PFSK-1 (cell line): Measurements from ENCODE around the gene SCGB3A2. TPM values are rescaled to one million over a fixed set of nuclear protein-coding genes. Genes with fewer than 3 reads are reported as not detected.

Experiments
- FOXP2 ChIP-seq: optimal IDR thresholded peaks from 2 replicates; pipeline ENCODE3; 2011; ENCODE audit warnings: borderline replicate concordance, control low read depth, inconsistent platforms; ENCODE audit not compliant: insufficient read depth; ENCODE audit errors: extremely low read length, extremely low read depth
- POLR2AphosphoS5 ChIP-seq: IDR thresholded peaks from 2 replicates; pipeline ENCODE4 v1.6.1; 2012; ENCODE audit warnings: low read depth, mild to moderate bottlenecking, control low read depth, low read length, moderate library complexity
- SIN3A ChIP-seq: IDR thresholded peaks from 2 replicates; pipeline ENCODE4 v1.6.1; 2012; ENCODE audit warnings: mild to moderate bottlenecking, low read length, moderate library complexity, borderline replicate concordance; ENCODE audit not compliant: insufficient read depth
- TAF1 ChIP-seq: IDR thresholded peaks from 2 replicates; pipeline ENCODE4 v1.6.1; 2012; ENCODE audit warnings: low read length, control low read depth, borderline replicate concordance; ENCODE audit not compliant: insufficient read depth
- polyA plus RNA-seq: library from polyadenylated mRNA; unstranded; fragments of >200 nt; gene quantifications from one replicate; pipeline ENCODE4 v1.2.1, GENCODE V29; 2012; ENCODE audit warnings: low read depth, missing spikeins; ENCODE audit not compliant: insufficient read length
- TF ChIP-seq, protein P1 (sequence below), 2 experiments: IDR thresholded peaks; 2 replicates each; pipeline versions ENCODE4 v1.6.1 to v1.8.0; 2011 to 2012; ENCODE audit warnings: low read depth in 2 of 2, low read length in 2 of 2, control low read depth in 1 of 2, inconsistent platforms in 1 of 2, mild to moderate bottlenecking in 1 of 2, moderate library complexity in 1 of 2; ENCODE audit not compliant: insufficient read depth in 1 of 2

The SCGB3A2 gene, protein sequence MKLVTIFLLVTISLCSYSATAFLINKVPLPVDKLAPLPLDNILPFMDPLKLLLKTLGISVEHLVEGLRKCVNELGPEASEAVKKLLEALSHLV
- polyA plus RNA-seq: not detected

DNA sequence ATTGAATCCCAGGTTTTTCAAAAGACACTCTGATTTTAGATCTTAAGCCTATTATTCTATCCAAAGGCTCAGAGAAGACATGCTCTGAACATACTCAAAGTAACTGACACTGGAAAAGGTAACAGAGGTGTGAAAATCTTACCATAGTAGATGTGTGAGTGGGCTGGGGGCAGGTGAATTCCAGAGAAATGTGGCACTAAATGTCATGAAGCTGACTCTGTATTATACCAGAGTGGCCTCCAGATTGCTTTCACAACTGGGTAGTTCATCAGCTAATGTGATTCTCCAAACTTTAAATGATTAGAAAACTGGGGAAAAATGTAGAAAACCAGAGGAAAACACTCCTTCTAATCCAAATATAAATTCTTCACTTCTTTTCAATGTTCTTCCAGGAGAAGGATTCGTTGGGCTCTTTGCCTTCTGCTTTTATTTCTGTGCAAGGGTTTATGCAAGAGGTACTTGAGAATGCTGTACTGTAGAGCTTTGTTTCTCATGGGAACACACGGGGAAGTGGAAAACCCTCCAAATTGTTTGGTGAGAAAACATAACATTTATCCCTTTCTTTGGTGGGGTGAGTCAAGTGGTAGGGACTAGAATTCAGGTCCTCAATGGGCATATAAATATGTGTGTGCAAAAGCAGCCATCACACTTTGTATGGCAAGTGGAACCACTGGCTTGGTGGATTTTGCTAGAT, at the start of gene SCGB3A2:
Gene SCGB3A2 (plus strand): TSS at position 646 of the 694 bp plus-strand sequence. CDS start 93 bp downstream, outside the sequence.
- TF ChIP-seq, protein P1, sequence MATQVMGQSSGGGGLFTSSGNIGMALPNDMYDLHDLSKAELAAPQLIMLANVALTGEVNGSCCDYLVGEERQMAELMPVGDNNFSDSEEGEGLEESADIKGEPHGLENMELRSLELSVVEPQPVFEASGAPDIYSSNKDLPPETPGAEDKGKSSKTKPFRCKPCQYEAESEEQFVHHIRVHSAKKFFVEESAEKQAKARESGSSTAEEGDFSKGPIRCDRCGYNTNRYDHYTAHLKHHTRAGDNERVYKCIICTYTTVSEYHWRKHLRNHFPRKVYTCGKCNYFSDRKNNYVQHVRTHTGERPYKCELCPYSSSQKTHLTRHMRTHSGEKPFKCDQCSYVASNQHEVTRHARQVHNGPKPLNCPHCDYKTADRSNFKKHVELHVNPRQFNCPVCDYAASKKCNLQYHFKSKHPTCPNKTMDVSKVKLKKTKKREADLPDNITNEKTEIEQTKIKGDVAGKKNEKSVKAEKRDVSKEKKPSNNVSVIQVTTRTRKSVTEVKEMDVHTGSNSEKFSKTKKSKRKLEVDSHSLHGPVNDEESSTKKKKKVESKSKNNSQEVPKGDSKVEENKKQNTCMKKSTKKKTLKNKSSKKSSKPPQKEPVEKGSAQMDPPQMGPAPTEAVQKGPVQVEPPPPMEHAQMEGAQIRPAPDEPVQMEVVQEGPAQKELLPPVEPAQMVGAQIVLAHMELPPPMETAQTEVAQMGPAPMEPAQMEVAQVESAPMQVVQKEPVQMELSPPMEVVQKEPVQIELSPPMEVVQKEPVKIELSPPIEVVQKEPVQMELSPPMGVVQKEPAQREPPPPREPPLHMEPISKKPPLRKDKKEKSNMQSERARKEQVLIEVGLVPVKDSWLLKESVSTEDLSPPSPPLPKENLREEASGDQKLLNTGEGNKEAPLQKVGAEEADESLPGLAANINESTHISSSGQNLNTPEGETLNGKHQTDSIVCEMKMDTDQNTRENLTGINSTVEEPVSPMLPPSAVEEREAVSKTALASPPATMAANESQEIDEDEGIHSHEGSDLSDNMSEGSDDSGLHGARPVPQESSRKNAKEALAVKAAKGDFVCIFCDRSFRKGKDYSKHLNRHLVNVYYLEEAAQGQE (IDR thresholded peaks at IDR 0.05; ENCODE audit: insufficient read depth in 1 of 2, low read depth in 2 of 2, low read length in 2 of 2): no peak
- TF ChIP-seq POLR2AphosphoS5 (no peak), SIN3A (no peak), FOXP2 (no peak), TAF1 (no peak)

DNA sequence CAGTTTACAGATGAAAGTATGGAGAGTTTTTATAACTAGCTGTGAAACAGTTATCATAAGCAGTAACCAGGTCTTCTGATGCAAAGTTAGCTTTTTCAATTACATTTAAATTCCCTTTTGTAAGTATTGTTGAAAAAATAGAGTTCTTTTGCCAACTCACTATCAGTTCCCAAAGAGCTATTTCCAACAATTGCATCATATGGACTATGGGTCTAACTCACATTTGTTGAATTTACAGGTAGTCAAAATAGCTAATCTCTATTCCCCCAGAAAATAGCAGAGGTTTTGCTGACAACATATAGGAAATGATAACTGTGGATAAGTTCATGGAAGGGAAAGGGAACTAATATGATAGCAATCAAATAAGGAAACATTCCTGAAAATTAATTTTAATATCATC, 48.5 kb upstream of the SCGB3A2 start:
- TF ChIP-seq SIN3A: no peak

DNA sequence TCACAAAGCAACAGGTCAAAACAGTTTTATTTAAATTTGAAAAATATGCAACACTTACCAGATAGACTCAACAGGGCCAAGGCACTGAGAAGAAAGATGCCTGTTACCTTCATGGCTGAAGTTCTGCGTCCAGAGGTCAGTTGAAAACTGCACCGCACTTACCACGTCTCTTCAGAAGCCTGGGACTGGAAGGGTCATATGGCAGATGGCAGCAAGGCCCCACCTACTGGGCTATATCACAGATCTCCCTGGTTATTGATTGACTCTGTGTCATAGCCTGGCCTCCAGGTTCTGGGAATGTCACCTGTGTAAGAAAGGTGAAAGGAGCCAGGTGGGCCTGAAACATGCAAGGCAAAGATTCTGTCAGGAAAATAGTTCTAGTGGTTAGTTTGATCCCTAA, 47.0 kb upstream of the SCGB3A2 start, which contains the start of gene SPINK1:
Gene SPINK1 (minus strand): TSS at position 207 of the 400 bp plus-strand sequence. CDS start 94 bp downstream, at position 113.
- TF ChIP-seq SIN3A (no peak), FOXP2 (no peak)

- no peak for TF ChIP-seq SIN3A
- TF ChIP-seq, protein P1 (IDR thresholded peaks at IDR 0.05; ENCODE audit: insufficient read depth in 1 of 2, low read depth in 2 of 2, low read length in 2 of 2): no peak
- TF ChIP-seq POLR2AphosphoS5: no peak
- no peak for TF ChIP-seq TAF1
- no peak for TF ChIP-seq FOXP2
These were observed 46.0 kb upstream of the SCGB3A2 start for GRCh38 chr5:147832541-147832940.

DNA sequence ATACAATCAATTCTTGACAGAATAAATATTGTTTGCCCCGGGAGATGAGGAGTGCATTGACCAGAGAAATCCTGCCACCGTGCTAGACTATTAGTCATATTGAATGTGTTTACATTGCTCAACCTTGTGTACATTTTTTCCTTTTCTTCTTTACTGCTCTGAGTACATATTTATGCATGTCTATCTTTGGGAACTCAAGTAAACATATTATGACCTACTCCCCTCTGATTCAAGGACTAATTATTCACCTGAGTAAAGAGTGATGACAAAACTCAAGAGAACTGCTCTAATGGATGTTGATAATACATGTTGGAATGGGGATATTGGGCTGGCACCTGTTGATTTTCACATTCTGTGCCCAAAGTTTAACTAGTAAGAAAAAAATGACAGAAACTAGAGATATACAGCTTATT, 43.1 kb upstream of the SCGB3A2 start:
- TF ChIP-seq, protein P1 (IDR thresholded peaks at IDR 0.05; ENCODE audit: insufficient read depth in 1 of 2, low read depth in 2 of 2, low read length in 2 of 2): no peak
- no peak for TF ChIP-seq TAF1
- TF ChIP-seq SIN3A: no peak
- TF ChIP-seq POLR2AphosphoS5: no peak
- no peak for TF ChIP-seq FOXP2

DNA sequence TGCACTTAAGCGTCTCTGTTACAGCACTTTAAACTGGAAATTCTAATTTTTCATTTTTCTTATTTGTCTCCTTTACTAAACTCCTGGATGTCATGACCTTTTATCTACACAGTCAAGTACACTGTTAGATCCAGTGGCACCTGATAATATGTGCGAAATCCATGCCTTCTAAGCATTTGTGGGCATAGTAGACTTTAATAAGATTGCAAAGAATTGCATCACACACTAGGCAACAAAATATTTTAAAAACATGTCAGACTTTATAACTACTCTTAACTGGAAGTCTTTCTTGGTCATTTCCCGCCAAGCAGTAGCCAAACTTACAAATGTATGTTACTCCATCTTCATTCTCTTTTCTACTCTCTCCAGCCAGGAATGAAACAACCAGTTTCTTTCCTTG, 42.1 kb upstream of the SCGB3A2 start:
- TF ChIP-seq TAF1 (no peak), FOXP2 (no peak), POLR2AphosphoS5 (no peak), SIN3A (no peak)
- TF ChIP-seq, protein P1 (IDR thresholded peaks at IDR 0.05; ENCODE audit: insufficient read depth in 1 of 2, low read depth in 2 of 2, low read length in 2 of 2): no peak
